PC-3 (cell line): Measurements from ENCODE around the gene STK32C. TPM values are rescaled to one million over a fixed set of nuclear protein-coding genes. Genes with fewer than 3 reads are reported as not detected.

Source experiments
- ATAC-seq: fragments of 200-7000 bp; cut with Tn5 transposase; 2 replicates; pipeline ENCODE4 v1.9.1; 2020; ENCODE audit warnings: mild to moderate bottlenecking, moderate library complexity
- BruUV-seq: library from RNA; stranded (reverse); fragments of 400-500 nt; replicated peaks from 2 replicates; lab custom pipeline; 2021; lab: Mats Ljungman, UMichigan
- CTCF ChIA-PET: fragments of 300-600 bp; sonication (Branson Sonifier 250); formaldehyde crosslinking; loops from one replicate; lab custom pipeline; 2022; ENCODE audit warnings: antibody characterized with exemption; lab: Charles Lee
- POLR2A ChIA-PET: fragments of 300-600 bp; sonication (Branson Sonifier 250); formaldehyde crosslinking; loops from one replicate; lab custom pipeline; 2022; ENCODE audit warnings: antibody characterized with exemption; ENCODE audit not compliant: unreplicated experiment; lab: Charles Lee
- DNase-seq: peaks from one replicate; pipeline ENCODE4 v3.0.0-alpha.2; 2015
- H2AFZ ChIP-seq: fragments of 300-600 bp; sonication (generic); 2 replicates; pipeline ENCODE4 v1.6.0; 2016; ENCODE audit warnings: antibody characterized with exemption, low read length
- H3F3A ChIP-seq: fragments of 300-600 bp; sonication (generic); one replicate; pipeline ENCODE4 v1.6.0; 2017; ENCODE audit warnings: antibody characterized with exemption, low read length, control low read depth, mild to moderate bottlenecking; ENCODE audit not compliant: unreplicated experiment
- H3K27ac ChIP-seq: fragments of 300-600 bp; sonication (generic); 2 replicates; pipeline ENCODE4 v1.5.1; 2016; ENCODE audit warnings: mild to moderate bottlenecking, low read length
- H3K27me3 ChIP-seq: fragments of 300-600 bp; sonication (generic); 2 replicates; pipeline ENCODE4 v1.6.1; 2016; ENCODE audit warnings: low read length, mixed read lengths
- H3K36me3 ChIP-seq: fragments of 300-600 bp; sonication (generic); 2 replicates; pipeline ENCODE4 v1.6.1; 2016; ENCODE audit warnings: low read depth, mixed run types, low read length, mixed read lengths
- H3K4me1 ChIP-seq: fragments of 300-600 bp; sonication (generic); 2 replicates; pipeline ENCODE4 v1.5.1; 2016; ENCODE audit warnings: low read length; ENCODE audit not compliant: insufficient read depth
- H3K4me2 ChIP-seq: fragments of 300-600 bp; sonication (generic); 2 replicates; pipeline ENCODE4 v1.6.0; 2016; ENCODE audit warnings: low read length
- H3K4me3 ChIP-seq: fragments of 300-600 bp; sonication (generic); 2 replicates; pipeline ENCODE4 v1.5.1; 2016; ENCODE audit warnings: mild to moderate bottlenecking, low read length, mixed read lengths
- H3K79me2 ChIP-seq: fragments of 300-600 bp; sonication (generic); 2 replicates; pipeline ENCODE4 v1.6.1; 2017; ENCODE audit warnings: low read length, mixed read lengths
- H3K9ac ChIP-seq: fragments of 300-600 bp; sonication (generic); 2 replicates; pipeline ENCODE4 v1.6.0; 2016; ENCODE audit warnings: mild to moderate bottlenecking, low read length
- H3K9me2 ChIP-seq: fragments of 300-600 bp; sonication (generic); replicated peaks from 2 replicates; pipeline ENCODE4 v1.6.1; 2016; ENCODE audit warnings: mixed run types, low read length, mixed read lengths
- H3K9me3 ChIP-seq: fragments of 300-600 bp; sonication (generic); 2 replicates; pipeline ENCODE4 v1.6.1; 2016; ENCODE audit warnings: low read length, mixed read lengths
- H4K20me1 ChIP-seq: fragments of 300-600 bp; sonication (generic); 2 replicates; pipeline ENCODE4 v1.6.1; 2016; ENCODE audit warnings: low read length, mixed read lengths
- EZH2 ChIP-seq: fragments of 300-600 bp; sonication (generic); IDR thresholded peaks from one replicate; pipeline ENCODE4 v1.6.1; 2017; ENCODE audit warnings: antibody characterized with exemption, mild to moderate bottlenecking, low read length; ENCODE audit not compliant: unreplicated experiment
- EZH2phosphoT487 ChIP-seq: fragments of 300-600 bp; sonication (generic); IDR thresholded peaks from 2 replicates; pipeline ENCODE4 v1.6.1; 2018; ENCODE audit warnings: mild to moderate bottlenecking, antibody characterized with exemption, low read length, borderline replicate concordance
- intact Hi-C: fragments of 100-400 bp; cut with micrococcal nuclease; formaldehyde crosslinking; loops from 2 replicates; pipeline ENCODE4 v1.9.0; 2023
- total RNA-seq: library from RNA; depleted of rRNA; stranded (reverse); fragments of >200 nt; gene quantifications from 2 replicates; pipeline ENCODE4 v1.2.3, GENCODE V29; 2014
- TF ChIP-seq, protein P1 (sequence below): fragments of 300-600 bp; sonication (generic); conservative IDR thresholded peaks from 2 replicates; pipeline ENCODE4 v1.5.1; 2017; ENCODE audit warnings: antibody characterized with exemption, low read depth, mild to moderate bottlenecking, low read length

Gene STK32C
- total RNA-seq, 1 experiment from 2014 or later: 28.3 TPM

DNA sequence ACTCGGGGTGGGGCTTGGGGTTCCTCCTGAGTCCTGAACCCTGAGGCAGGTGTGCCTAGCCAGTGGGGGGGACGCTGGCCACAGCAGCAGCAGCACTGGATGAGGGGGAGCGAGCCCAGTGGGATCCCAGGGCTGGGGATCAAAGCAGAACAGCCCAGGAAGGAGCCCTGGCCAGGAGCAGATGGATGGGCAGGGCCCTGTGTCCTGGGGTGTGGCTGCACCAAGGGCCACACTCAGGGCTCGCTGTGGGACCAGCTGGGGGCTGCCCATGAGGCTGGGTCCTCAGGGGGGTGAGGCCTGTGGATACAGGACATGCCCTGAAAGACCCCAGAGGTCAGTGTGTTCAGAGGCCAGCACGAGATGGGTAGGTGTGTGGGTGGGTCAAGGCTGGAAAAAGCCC is 50.9 kb downstream of the STK32C start:
- ATAC-seq (no peak), DNase-seq (no peak)
- Histone ChIP-seq H2AFZ (no peak overlapping the region), H3K4me2 (no peak overlapping the region), H3K4me1 (no peaks in the 10 kb centered on the region), H3K79me2 (no peaks in the 10 kb centered on the region), H3K4me3 (no peak overlapping the region), H3K9me3 (no peaks in the 10 kb centered on the region), H4K20me1 (no peaks in the 10 kb centered on the region), H3F3A (no peaks in the 10 kb centered on the region), H3K36me3 (no peaks in the 10 kb centered on the region), H3K27me3 (no peaks in the 10 kb centered on the region), H3K9me2 (no peaks in the 10 kb centered on the region), H3K9ac (no peak overlapping the region), H3K27ac (no peak overlapping the region)
- CTCF ChIA-PET: no interaction called here
- POLR2A ChIA-PET: no interaction called here
- no TSS peak for BruUV-seq
- intact Hi-C loops: no loop called here
- no peak for TF ChIP-seq EZH2
- TF ChIP-seq EZH2phosphoT487: no peak
- TF ChIP-seq, protein P1, sequence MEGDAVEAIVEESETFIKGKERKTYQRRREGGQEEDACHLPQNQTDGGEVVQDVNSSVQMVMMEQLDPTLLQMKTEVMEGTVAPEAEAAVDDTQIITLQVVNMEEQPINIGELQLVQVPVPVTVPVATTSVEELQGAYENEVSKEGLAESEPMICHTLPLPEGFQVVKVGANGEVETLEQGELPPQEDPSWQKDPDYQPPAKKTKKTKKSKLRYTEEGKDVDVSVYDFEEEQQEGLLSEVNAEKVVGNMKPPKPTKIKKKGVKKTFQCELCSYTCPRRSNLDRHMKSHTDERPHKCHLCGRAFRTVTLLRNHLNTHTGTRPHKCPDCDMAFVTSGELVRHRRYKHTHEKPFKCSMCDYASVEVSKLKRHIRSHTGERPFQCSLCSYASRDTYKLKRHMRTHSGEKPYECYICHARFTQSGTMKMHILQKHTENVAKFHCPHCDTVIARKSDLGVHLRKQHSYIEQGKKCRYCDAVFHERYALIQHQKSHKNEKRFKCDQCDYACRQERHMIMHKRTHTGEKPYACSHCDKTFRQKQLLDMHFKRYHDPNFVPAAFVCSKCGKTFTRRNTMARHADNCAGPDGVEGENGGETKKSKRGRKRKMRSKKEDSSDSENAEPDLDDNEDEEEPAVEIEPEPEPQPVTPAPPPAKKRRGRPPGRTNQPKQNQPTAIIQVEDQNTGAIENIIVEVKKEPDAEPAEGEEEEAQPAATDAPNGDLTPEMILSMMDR: no peak

DNA sequence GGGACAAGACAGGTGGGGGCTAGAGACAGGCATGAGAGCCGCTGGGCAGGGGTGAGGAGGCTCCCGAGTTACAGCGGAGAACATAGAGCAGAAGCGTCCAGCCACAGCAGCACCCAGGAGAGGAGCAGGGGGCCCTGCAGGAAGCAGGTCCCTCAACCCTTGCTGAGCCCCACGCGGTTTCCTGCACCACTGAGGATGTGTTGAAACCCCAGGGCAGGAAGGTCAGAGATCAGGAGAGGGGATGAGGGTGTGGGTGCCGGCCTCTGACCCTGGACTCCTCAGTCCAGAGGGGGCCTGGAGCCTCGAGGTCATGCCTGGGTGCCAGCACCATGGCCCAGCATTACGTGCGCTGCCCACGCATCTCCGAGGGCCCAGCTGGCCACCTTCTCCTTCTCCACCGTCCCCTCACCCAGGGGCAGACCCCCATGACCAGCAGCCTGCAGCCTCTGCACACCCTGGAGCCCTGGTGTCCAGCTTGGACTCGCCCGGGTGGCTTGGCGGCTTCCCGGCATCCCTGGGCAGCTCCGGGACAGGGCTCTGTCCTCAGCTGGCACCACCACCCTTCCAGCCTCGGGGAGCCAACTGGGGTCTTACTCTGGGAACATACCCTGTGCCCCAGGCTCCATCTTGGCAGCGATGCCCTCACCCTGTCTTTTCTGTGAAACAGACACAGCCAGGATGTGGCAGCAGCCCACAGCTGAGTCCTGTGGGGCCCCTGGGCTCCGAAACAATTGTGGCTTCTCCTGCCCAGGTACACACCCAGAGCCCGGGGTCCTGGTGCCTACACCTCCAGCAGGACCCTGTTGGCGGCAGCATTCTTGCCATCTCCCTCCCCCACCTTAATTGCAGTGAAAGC is 52.0 kb downstream of the STK32C start:
- intact Hi-C loops: no loop called here
- Histone ChIP-seq H3K9me2 (no peaks in the 10 kb centered on the region), H3K4me3 (no peak overlapping the region), H2AFZ (no peak overlapping the region), H4K20me1 (no peaks in the 10 kb centered on the region), H3K79me2 (no peaks in the 10 kb centered on the region), H3K4me1 (no peaks in the 10 kb centered on the region), H3F3A (no peaks in the 10 kb centered on the region), H3K4me2 (no peak overlapping the region), H3K9ac (no peak overlapping the region), H3K27me3 (no peaks in the 10 kb centered on the region), H3K27ac (no peak overlapping the region), H3K9me3 (no peaks in the 10 kb centered on the region), H3K36me3 (no peaks in the 10 kb centered on the region)
- BruUV-seq: no TSS peak
- ATAC-seq: no peak
- CTCF ChIA-PET: no interaction called here
- DNase-seq: no peak
- POLR2A ChIA-PET: no interaction called here
- TF ChIP-seq EZH2 (no peak), EZH2phosphoT487 (no peak)
- TF ChIP-seq, protein P1: no peak

DNA sequence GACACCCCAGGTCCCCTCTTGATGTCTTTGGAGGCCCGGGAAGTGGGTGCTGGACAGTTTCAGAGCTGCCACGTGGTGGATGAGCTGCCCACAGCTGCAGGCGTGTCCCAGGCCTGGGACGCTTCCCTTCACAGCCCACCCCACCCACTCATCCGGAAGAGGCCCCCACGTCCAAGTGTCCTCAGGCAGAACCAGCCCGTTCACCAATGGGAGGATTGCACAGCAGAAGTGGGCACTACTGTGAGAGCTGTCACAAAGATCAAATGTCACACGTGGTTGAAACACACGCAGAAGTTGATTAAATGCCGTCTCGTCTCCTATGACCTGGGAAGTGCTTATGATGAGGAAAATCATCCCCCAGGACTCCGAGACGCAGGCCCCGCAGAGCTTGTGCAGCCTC is 52.9 kb downstream of the STK32C start:
- POLR2A ChIA-PET: no interaction called here
- CTCF ChIA-PET: no interaction called here

More for the DNA sequence above, 52.9 kb downstream of the STK32C start:
- Histone ChIP-seq H3K4me1 (no peaks in the 10 kb centered on the region), H3K9me2 (no peaks in the 10 kb centered on the region), H3K27ac (no peak overlapping the region), H3K79me2 (no peaks in the 10 kb centered on the region), H3K4me3 (no peak overlapping the region), H4K20me1 (no peaks in the 10 kb centered on the region), H3F3A (no peaks in the 10 kb centered on the region), H3K4me2 (no peak overlapping the region), H3K9ac (no peak overlapping the region), H3K36me3 (no peaks in the 10 kb centered on the region), H2AFZ (no peak overlapping the region), H3K27me3 (no peaks in the 10 kb centered on the region), H3K9me3 (no peaks in the 10 kb centered on the region)
- intact Hi-C loops: no loop called here
- BruUV-seq: no TSS peak
- DNase-seq (no peak), ATAC-seq (no peak)
- TF ChIP-seq EZH2: no peak
- TF ChIP-seq, protein P1: no peak
- no peak for TF ChIP-seq EZH2phosphoT487
